Gastrocnemius medialis (tissue), 4 donors: ENCODE measurements around the gene SCARB1. TPM values are rescaled to one million over a fixed set of nuclear protein-coding genes. Genes with fewer than 3 reads are reported as not detected.
A peak's percentile ranks its signal among the peaks of the same experiment; 100 is the strongest.

ENCODE experiments used
- ATAC-seq, 2 donors: fragments of 150-250 bp; one replicate each; pipeline ENCODE4 v1.9.1; 2016
- DNase-seq, 2 donors: peaks; one replicate each; pipeline ENCODE4 v3.0.0-alpha.2; 2019
- H3K27ac ChIP-seq, 4 donors: fragments of 200-600 bp; sonication (generic); 1 replicate in 1 of 4; 2 replicates in 3 of 4; pipeline ENCODE4 v1.5.1; 2016 to 2018; ENCODE audit warnings: mild to moderate bottlenecking in 2 of 4, moderate library complexity in 1 of 4
- H3K27me3 ChIP-seq, 3 donors: fragments of 200-600 bp; sonication (generic) in 2 of 3; 1 replicate in 1 of 3; 2 replicates in 2 of 3; pipeline versions ENCODE4 v1.5.1 to v1.6.0; 2016 to 2019; ENCODE audit warnings: mild to moderate bottlenecking in 1 of 3, moderate library complexity in 1 of 3
- H3K36me3 ChIP-seq, 2 donors: fragments of 200-600 bp; sonication (generic) in 1 of 2; one replicate each; pipeline ENCODE4 v1.5.1; 2017 to 2018
- H3K4me1 ChIP-seq, 2 donors: fragments of 200-600 bp; sonication (generic) in 1 of 2; one replicate each; pipeline ENCODE4 v1.5.1; 2016 to 2017; ENCODE audit warnings: mild to moderate bottlenecking in 2 of 2
- H3K4me3 ChIP-seq, 4 donors: fragments of 200-600 bp; sonication (generic) in 3 of 4; 1 replicate in 1 of 4; 2 replicates in 3 of 4; pipeline ENCODE4 v1.5.1; 2016 to 2019; ENCODE audit warnings: mild to moderate bottlenecking in 2 of 4
- H3K9me3 ChIP-seq, 3 donors: fragments of 200-600 bp; sonication (generic) in 2 of 3; 1 replicate in 1 of 3; 2 replicates in 2 of 3; pipeline ENCODE4 v1.5.1; 2016 to 2019
- POLR2A ChIP-seq, 2 donors: fragments of 450-650 bp; IDR thresholded peaks; one replicate each; pipeline ENCODE4 v1.6.1; 2017; ENCODE audit warnings: antibody characterized with exemption in 2 of 2, mild to moderate bottlenecking in 2 of 2, moderate library complexity in 2 of 2
- in situ Hi-C, 4 donors: fragments of 200-750 bp; cut with MboI; loops; one replicate each; pipeline versions ENCODE4 v1.15.0 to v1.8.0; 2017; ENCODE audit warnings: low sequenced_read_pairs in 4 of 4
- intact Hi-C: fragments of 100-400 bp; cut with DNase I; formaldehyde crosslinking; loops from one replicate; pipeline ENCODE4 v1.15.1; 2023; ENCODE audit warnings: low total_unique reads
- total RNA-seq, 4 donors: library from RNA; depleted of rRNA; stranded (reverse); fragments of >200 nt; gene quantifications; one replicate each; pipeline versions ENCODE4 v1.1.0 to v1.2.3, GENCODE V29; 2016
- TF ChIP-seq, protein P1 (sequence below), 5 experiments: fragments of 450-650 bp in 3 of 5; fragments of 200-600 bp in 2 of 5; sonication (generic) in 2 of 5; IDR thresholded peaks in 4 of 5; conservative IDR thresholded peaks in 1 of 5; 1 replicate in 4 of 5; 2 replicates in 1 of 5; pipeline ENCODE4 v1.5.1; 2016 to 2019; ENCODE audit warnings: antibody characterized with exemption in 5 of 5, mild to moderate bottlenecking in 3 of 5, moderate library complexity in 3 of 5

SCARB1 gene
- total RNA-seq, 4 donors from 2014 or later, result 5.4 to 8.7 (median 6.2) TPM

DNA sequence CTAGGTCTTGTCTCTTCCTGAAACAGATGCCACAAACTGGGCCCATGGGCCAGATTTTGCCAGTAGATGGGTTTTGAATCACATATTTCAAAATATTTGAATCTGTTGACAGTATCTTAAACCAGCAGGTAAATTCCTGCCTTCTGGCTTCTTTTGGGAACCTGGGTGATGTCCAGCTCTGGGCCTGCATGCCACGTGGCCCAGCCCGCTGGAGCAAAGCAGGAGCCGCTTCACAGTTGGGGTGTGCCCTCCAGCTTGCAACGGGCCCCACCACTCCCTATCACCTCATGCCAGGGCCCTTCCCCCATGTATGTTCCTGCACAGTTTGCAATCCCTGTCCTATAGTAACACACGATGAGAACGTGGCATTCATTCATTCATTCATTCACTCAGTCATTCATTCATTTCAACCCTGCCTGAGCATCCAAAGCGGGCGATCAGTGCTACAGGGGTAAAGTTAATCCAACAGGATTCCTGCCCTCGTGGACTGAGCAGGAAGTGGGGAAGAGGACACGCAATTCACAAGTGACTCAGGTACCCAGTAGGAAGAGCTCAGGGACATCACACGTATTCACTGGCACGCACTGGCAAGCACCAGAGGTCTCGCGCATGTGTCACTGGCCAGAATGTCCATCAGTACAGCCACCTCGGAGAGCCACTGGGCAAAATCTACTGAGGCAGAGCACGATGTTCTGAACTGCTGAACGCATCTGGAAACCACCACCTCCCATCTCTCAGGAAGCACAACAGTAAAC lies 27.8 kb downstream of the SCARB1 start:
- in situ Hi-C loops, result no loop called here
- Histone ChIP-seq H3K27ac (peak overlapping the region in 2 of 4 donors; percentile 79 to 87), H3K27me3 (no peaks in the 10 kb centered on the region), H3K4me1 (peaks cover 33 to 37% of the 10 kb centered on the region in 2 donors), H3K9me3 (no peaks in the 10 kb centered on the region), H3K36me3 (no peaks in the 10 kb centered on the region), H3K4me3 (no peak overlapping the region)
- DNase-seq, result no peak
- TF ChIP-seq, protein P1, sequence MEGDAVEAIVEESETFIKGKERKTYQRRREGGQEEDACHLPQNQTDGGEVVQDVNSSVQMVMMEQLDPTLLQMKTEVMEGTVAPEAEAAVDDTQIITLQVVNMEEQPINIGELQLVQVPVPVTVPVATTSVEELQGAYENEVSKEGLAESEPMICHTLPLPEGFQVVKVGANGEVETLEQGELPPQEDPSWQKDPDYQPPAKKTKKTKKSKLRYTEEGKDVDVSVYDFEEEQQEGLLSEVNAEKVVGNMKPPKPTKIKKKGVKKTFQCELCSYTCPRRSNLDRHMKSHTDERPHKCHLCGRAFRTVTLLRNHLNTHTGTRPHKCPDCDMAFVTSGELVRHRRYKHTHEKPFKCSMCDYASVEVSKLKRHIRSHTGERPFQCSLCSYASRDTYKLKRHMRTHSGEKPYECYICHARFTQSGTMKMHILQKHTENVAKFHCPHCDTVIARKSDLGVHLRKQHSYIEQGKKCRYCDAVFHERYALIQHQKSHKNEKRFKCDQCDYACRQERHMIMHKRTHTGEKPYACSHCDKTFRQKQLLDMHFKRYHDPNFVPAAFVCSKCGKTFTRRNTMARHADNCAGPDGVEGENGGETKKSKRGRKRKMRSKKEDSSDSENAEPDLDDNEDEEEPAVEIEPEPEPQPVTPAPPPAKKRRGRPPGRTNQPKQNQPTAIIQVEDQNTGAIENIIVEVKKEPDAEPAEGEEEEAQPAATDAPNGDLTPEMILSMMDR (IDR thresholded peaks at IDR 0.05 in 4 of 5, conservative IDR thresholded peaks at IDR 0.05 in 1 of 5), result no peak
- TF ChIP-seq POLR2A (IDR thresholded peaks at IDR 0.05), result no peak
- ATAC-seq, result no peak
- intact Hi-C loops, result no loop called here

DNA sequence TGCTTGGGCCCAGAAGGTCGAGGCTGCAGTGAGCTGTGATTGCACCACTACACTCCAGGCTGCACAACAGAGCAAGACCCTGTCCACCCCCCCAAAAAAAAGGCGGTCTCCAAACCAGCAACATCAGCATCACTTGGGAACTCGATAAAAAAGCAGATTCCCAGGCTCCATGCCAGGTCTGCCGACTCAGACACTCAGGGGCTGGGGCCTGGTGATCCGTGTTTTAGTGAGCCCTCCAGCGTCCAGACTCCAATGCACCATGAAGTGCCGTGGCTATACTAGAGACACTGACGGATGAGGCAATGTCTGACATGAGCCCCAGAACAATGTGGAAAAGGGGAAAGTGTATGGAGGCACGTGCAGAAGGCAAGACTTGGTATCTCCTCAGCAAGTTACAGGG lies 28.8 kb downstream of the SCARB1 start:
- no peak for TF ChIP-seq POLR2A (IDR thresholded peaks at IDR 0.05)
- TF ChIP-seq, protein P1 (IDR thresholded peaks at IDR 0.05 in 4 of 5, conservative IDR thresholded peaks at IDR 0.05 in 1 of 5), result no peak
- Histone ChIP-seq H3K4me1 (peaks cover 33 to 37% of the 10 kb centered on the region in 2 donors), H3K36me3 (no peaks in the 10 kb centered on the region), H3K27me3 (no peaks in the 10 kb centered on the region), H3K9me3 (no peaks in the 10 kb centered on the region), H3K27ac (peak overlapping the region in 2 of 4 donors; percentile 71 to 78), H3K4me3 (no peak overlapping the region)
- intact Hi-C loops, result no loop called here
- DNase-seq, result no peak
- in situ Hi-C loops, result no loop called here
- ATAC-seq, result no peak

DNA sequence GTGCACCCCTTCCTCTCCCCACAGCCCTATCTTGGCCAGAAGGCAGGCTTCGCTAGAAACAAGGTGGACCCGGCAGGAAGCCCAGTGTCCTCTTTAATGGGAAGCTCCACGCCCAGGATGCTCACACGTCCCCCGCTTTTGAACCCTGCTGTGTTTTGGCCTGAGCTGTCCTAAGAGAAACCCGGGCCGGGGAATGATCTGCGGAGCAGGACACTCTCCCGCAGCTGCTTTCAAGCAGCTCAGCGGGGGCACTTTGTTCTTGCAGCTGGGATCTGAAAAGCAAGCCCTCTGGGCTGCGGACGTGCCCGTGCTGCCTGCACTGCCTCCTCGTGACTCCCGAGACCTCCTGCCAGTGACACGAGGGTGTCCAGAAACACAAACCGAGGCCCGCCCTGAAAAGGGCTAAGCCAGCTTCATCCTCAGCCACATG lies 30.0 kb downstream of the SCARB1 start:
- Histone ChIP-seq H3K27ac (peak overlapping the region; percentile 64 to 78 (median 70)), H3K9me3 (no peaks in the 10 kb centered on the region), H3K27me3 (no peaks in the 10 kb centered on the region), H3K4me3 (no peak overlapping the region), H3K36me3 (no peaks in the 10 kb centered on the region), H3K4me1 (peaks cover 29 to 37% of the 10 kb centered on the region in 2 donors)
- in situ Hi-C loops (no loop called here), intact Hi-C loops (no loop called here)
- ATAC-seq (peak in 1 of 2 donors; percentile 32), DNase-seq (peak; percentile 39 to 69)
- TF ChIP-seq, protein P1 (IDR thresholded peaks at IDR 0.05 in 4 of 5, conservative IDR thresholded peaks at IDR 0.05 in 1 of 5), result no peak
- peak; percentile 33 to 51 for TF ChIP-seq POLR2A (IDR thresholded peaks at IDR 0.05)

DNA sequence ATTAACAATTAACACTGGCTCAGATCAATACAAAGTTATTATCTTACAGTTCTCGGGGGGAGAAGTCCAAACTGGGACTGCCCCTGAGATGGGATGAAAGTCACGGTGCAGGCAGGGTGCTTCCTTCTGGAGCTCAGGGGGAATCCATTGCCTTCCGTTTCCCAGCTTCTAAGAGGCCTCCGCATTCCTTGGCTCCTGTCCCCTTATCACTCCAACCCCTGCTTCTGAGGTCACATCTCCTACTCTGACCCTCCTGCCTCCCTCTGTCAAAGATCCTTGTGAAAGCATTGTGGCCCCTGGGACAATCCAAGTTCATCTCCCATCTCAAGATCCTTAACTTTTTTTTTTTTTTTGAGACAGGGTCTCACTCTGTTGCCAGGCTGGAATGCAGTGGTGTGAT lies 30.8 kb downstream of the SCARB1 start:
- H3K36me3 ChIP-seq, result no peaks in the 10 kb centered on the region
- H3K27me3 ChIP-seq, result no peaks in the 10 kb centered on the region
- H3K9me3 ChIP-seq, result no peaks in the 10 kb centered on the region
- DNase-seq, result no peak
- peaks cover 23 to 33% of the 10 kb centered on the region in 2 donors for H3K4me1 ChIP-seq
- peak overlapping the region in 2 of 4 donors; percentile 71 to 78 for H3K27ac ChIP-seq
- intact Hi-C loops (no loop called here), in situ Hi-C loops (no loop called here)
- no peak for ATAC-seq
- no peak overlapping the region for H3K4me3 ChIP-seq
- TF ChIP-seq, protein P1 (IDR thresholded peaks at IDR 0.05 in 4 of 5, conservative IDR thresholded peaks at IDR 0.05 in 1 of 5), result no peak
- TF ChIP-seq POLR2A (IDR thresholded peaks at IDR 0.05), result no peak
